ENCODE measurements around the gene KCNQ1.

KCNQ1 gene

GRCh38 chr11:2515401-2516275, 70.8 kb downstream of the KCNQ1 start:
- no peak for DNase-seq

GRCh38 chr11:2516276-2517015, 71.6 kb downstream of the KCNQ1 start:
- no peak for DNase-seq

GRCh38 chr11:2517016-2517385, 72.2 kb downstream of the KCNQ1 start:
- DNase-seq = no peak

- DNase-seq = no peak
These were observed 72.7 kb downstream of the KCNQ1 start for GRCh38 chr11:2517386-2518064.

GRCh38 chr11:2518111-2518982, 73.5 kb downstream of the KCNQ1 start:
- no peak for DNase-seq

GRCh38 chr11:2518983-2519340, 74.2 kb downstream of the KCNQ1 start:
- DNase-seq = no peak

GRCh38 chr11:2519517-2519861, 74.7 kb downstream of the KCNQ1 start:
- DNase-seq = no peak

GRCh38 chr11:2519862-2520735, 75.3 kb downstream of the KCNQ1 start:
- DNase-seq = no peak

- no peak for DNase-seq
These were observed 75.9 kb downstream of the KCNQ1 start for GRCh38 chr11:2520736-2521035.

- DNase-seq = no peak
These were observed 76.4 kb downstream of the KCNQ1 start for GRCh38 chr11:2521081-2521732.

- DNase-seq = no peak
These were observed 77.2 kb downstream of the KCNQ1 start for GRCh38 chr11:2521733-2522630.

- DNase-seq = no peak
These were observed 77.9 kb downstream of the KCNQ1 start for GRCh38 chr11:2522631-2523255.

- no peak for DNase-seq
These were observed 79.1 kb downstream of the KCNQ1 start for GRCh38 chr11:2523821-2524391.

GRCh38 chr11:2524446-2525165, 79.8 kb downstream of the KCNQ1 start:
- no peak for DNase-seq

- DNase-seq = no peak
These were observed 80.5 kb downstream of the KCNQ1 start for GRCh38 chr11:2525166-2525861.

- no peak for DNase-seq
These were observed 81.4 kb downstream of the KCNQ1 start for GRCh38 chr11:2525941-2526807.

- no peak for DNase-seq
These were observed 82.1 kb downstream of the KCNQ1 start for GRCh38 chr11:2526808-2527381.
